Upper lobe of right lung (tissue), 1 donor: Measurements from ENCODE around the gene TPST2. TPM values are rescaled to one million over a fixed set of nuclear protein-coding genes. Genes with fewer than 3 reads are reported as not detected.

Experiments used
- ATAC-seq: fragments of 200-7000 bp; cut with Tn5 transposase; one replicate; pipeline ENCODE4 v1.9.1; 2020; ENCODE audit warnings: mild to moderate bottlenecking, moderate library complexity
- DNase-seq: peaks from one replicate; pipeline ENCODE4 v3.0.0-alpha.2; 2020
- H3K27ac ChIP-seq: fragments of 200-600 bp; one replicate; pipeline ENCODE4 v1.8.0; 2022
- H3K27me3 ChIP-seq: fragments of 200-600 bp; one replicate; pipeline ENCODE4 v1.8.0; 2022; ENCODE audit warnings: mild to moderate bottlenecking
- H3K36me3 ChIP-seq: fragments of 200-600 bp; one replicate; pipeline ENCODE4 v1.8.0; 2022
- H3K4me1 ChIP-seq: fragments of 200-600 bp; one replicate; pipeline ENCODE4 v1.8.0; 2022
- H3K4me3 ChIP-seq: fragments of 200-600 bp; one replicate; pipeline ENCODE4 v1.8.0; 2022; ENCODE audit warnings: mild to moderate bottlenecking
- H3K9me3 ChIP-seq: fragments of 200-600 bp; one replicate; pipeline ENCODE4 v1.8.0; 2022
- intact Hi-C: fragments of 100-400 bp; cut with DNase I; formaldehyde crosslinking; loops from one replicate; pipeline ENCODE4 v1.11.0; 2022
- total RNA-seq: library from RNA; stranded (reverse); fragmentation: NEBNext Ultra II Directional; extraction: Animal tissue kit (Norgen Biotek cat#: 25700); gene quantifications from one replicate; pipeline ENCODE4 v1.2.1, GENCODE V29; 2021
- TF ChIP-seq, protein P1 (sequence below): fragments of 200-600 bp; IDR thresholded peaks from one replicate; pipeline ENCODE4 v1.8.0; 2022; ENCODE audit warnings: antibody characterized with exemption
- donor health status: DM: no; HTN: yes; CAD: no; lungs with severe emphysema.

TPST2 gene
- total RNA-seq, 1 donor from 2014 or later = 83.1 TPM

DNA sequence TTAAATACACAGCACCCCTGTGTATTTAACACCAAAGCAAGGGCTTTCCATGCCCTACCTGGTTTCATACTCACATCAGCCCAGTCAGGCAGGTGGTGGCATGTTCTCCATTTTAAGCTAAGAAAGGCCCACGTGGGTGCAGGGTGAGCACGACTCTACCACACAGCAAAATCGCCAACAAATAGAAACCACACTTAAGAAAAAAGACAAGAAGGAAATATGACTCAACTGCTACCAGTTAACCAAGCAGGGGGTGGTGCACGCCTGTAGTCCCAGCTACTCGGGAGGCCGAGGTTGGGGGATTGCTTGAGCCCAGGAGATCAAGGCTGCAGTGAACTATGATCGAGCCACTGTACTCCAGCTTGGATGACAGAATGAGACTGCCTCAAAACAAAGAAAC lies 42.5 kb downstream of the TPST2 start:
- H3K27ac ChIP-seq = no peak overlapping the region
- H3K27me3 ChIP-seq = no peaks in the 10 kb centered on the region
- no peak overlapping the region for H3K4me3 ChIP-seq
- H3K4me1 ChIP-seq = peaks cover 7% of the 10 kb centered on the region
- TF ChIP-seq, protein P1, sequence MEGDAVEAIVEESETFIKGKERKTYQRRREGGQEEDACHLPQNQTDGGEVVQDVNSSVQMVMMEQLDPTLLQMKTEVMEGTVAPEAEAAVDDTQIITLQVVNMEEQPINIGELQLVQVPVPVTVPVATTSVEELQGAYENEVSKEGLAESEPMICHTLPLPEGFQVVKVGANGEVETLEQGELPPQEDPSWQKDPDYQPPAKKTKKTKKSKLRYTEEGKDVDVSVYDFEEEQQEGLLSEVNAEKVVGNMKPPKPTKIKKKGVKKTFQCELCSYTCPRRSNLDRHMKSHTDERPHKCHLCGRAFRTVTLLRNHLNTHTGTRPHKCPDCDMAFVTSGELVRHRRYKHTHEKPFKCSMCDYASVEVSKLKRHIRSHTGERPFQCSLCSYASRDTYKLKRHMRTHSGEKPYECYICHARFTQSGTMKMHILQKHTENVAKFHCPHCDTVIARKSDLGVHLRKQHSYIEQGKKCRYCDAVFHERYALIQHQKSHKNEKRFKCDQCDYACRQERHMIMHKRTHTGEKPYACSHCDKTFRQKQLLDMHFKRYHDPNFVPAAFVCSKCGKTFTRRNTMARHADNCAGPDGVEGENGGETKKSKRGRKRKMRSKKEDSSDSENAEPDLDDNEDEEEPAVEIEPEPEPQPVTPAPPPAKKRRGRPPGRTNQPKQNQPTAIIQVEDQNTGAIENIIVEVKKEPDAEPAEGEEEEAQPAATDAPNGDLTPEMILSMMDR = no peak
- intact Hi-C loops = no loop called here
- no peak for ATAC-seq
- no peak for DNase-seq
- H3K9me3 ChIP-seq = no peaks in the 10 kb centered on the region
- peaks cover 7% of the 10 kb centered on the region for H3K36me3 ChIP-seq

DNA sequence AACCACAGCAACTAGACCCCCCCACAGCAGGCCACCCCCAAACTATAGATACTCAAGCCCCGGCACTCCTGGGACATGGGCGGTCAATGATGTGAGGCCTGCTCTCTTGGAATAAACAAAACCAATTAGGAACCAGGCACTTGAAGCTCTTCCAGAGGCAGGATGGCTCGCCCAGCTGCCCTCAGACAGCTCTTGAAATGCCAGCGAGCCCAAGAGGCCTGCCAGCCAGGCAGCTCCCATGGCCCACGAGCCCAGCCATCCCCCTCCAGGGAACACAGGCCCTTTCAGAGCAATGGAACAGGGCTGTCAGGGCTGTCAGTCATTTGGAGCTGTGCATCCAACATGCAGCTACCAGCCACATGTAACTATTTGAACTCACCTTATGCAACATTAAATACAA lies 43.6 kb downstream of the TPST2 start:
- ATAC-seq = peak; percentile 43
- Histone ChIP-seq H3K4me3 (no peak overlapping the region), H3K4me1 (peaks cover 7% of the 10 kb centered on the region), H3K27ac (no peak overlapping the region), H3K9me3 (no peaks in the 10 kb centered on the region), H3K27me3 (no peaks in the 10 kb centered on the region), H3K36me3 (peaks cover 16% of the 10 kb centered on the region)
- intact Hi-C loops = no loop called here
- TF ChIP-seq, protein P1 = no peak
- no peak for DNase-seq

- intact Hi-C loops = no loop called here
- no peak for DNase-seq
Measured at GRCh38 chr22:26545827-26546226, 44.1 kb downstream of the TPST2 start.

GRCh38 chr22:26545385-26545784 lies 44.5 kb downstream of the TPST2 start:
- intact Hi-C loops = no loop called here
- TF ChIP-seq, protein P1 = no peak
- Histone ChIP-seq H3K4me1 (peaks cover 7% of the 10 kb centered on the region), H3K27me3 (no peaks in the 10 kb centered on the region), H3K27ac (no peak overlapping the region), H3K9me3 (no peaks in the 10 kb centered on the region), H3K4me3 (no peak overlapping the region), H3K36me3 (peaks cover 25% of the 10 kb centered on the region)
- ATAC-seq = peak; percentile 5
- no peak for DNase-seq

More at GRCh38 chr22:26545827-26546226, 44.1 kb downstream of the TPST2 start:
- TF ChIP-seq, protein P1 = no peak
- Histone ChIP-seq H3K36me3 (peaks cover 20% of the 10 kb centered on the region), H3K4me3 (no peak overlapping the region), H3K4me1 (peaks cover 7% of the 10 kb centered on the region), H3K27me3 (no peaks in the 10 kb centered on the region), H3K9me3 (no peaks in the 10 kb centered on the region), H3K27ac (no peak overlapping the region)
- no peak for ATAC-seq

DNA sequence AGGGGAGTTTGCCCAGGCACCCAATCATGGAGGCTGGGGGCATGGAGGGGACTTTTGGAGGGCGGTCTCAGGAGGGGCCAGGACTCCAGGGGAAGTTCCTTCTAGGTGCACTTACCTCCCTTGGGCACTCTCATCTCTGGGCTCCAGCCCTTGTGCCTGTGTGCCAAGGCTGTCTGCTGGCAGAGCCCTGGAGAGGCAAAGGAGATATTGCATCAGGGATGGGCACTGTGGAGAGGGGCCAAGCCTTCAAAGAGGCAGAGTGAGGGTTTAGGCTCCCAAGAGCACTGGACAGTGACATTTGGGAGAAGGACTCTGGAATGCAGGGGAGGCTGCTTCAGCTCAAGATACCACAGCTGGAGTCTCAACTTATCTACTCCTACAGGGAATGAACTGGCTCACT lies 45.4 kb downstream of the TPST2 start:
- TF ChIP-seq, protein P1 = no peak

DNA sequence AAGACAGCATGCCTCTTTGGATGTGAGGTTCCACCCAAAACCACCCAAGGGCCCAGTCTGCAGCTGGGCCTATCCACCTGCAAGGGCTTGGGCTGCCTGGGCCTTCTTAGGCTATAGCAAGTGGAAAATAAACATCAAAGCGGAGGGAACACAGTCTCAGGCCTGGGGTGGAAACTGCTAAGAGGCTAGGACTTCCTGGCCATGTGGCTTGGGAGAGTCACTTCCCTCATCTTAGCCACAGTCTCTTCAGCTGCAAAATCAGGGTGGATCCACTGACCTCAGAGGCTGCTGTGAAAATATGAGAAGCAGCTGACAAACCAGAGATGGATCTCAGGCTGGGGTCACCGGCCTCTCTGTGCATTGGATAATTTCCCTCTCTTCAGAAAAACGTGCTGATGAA lies 47.1 kb downstream of the TPST2 start:
- no peak for DNase-seq
- TF ChIP-seq, protein P1 = no peak
- intact Hi-C loops = no loop called here
- no peak overlapping the region for H3K27ac ChIP-seq
- no peak overlapping the region for H3K4me3 ChIP-seq
- H3K9me3 ChIP-seq = no peaks in the 10 kb centered on the region
- ATAC-seq = peak; percentile 76
- H3K36me3 ChIP-seq = peaks cover 49% of the 10 kb centered on the region
- no peaks in the 10 kb centered on the region for H3K4me1 ChIP-seq
- no peaks in the 10 kb centered on the region for H3K27me3 ChIP-seq

More for the DNA sequence above, 45.4 kb downstream of the TPST2 start:
- no peak for DNase-seq
- Histone ChIP-seq H3K27ac (no peak overlapping the region), H3K4me1 (no peaks in the 10 kb centered on the region), H3K27me3 (no peaks in the 10 kb centered on the region), H3K4me3 (no peak overlapping the region), H3K36me3 (peaks cover 34% of the 10 kb centered on the region), H3K9me3 (no peaks in the 10 kb centered on the region)
- intact Hi-C loops = no loop called here
- no peak for ATAC-seq
